Nephron (organoid): Measurements from ENCODE around the gene ARRB1.

Experiments used
- H3K27ac Mint-ChIP-seq, 3 experiments: 2 replicates each; pipeline ENCODE4 v1.8.0; 2020; ENCODE audit warnings: mixed read lengths in 3 of 3, mild to moderate bottlenecking in 2 of 3, moderate library complexity in 1 of 3
- H3K27me3 Mint-ChIP-seq: 2 replicates; pipeline ENCODE4 v1.8.0; 2021; ENCODE audit warnings: low read depth, mild to moderate bottlenecking, moderate library complexity, mixed read lengths
- H3K36me3 Mint-ChIP-seq: 2 replicates; pipeline ENCODE4 v1.8.0; 2020; ENCODE audit warnings: low read depth, mixed read lengths
- H3K4me1 Mint-ChIP-seq: 2 replicates; pipeline ENCODE4 v1.8.0; 2020; ENCODE audit warnings: mixed read lengths
- H3K4me3 Mint-ChIP-seq, 3 experiments: 2 replicates each; pipeline ENCODE4 v1.8.0; 2020; ENCODE audit warnings: mild to moderate bottlenecking in 3 of 3, mixed read lengths in 3 of 3, moderate library complexity in 2 of 3
- H3K9me3 Mint-ChIP-seq: 2 replicates; pipeline ENCODE4 v1.8.0; 2020; ENCODE audit warnings: mixed read lengths
- CTCF ChIP-seq, 3 experiments: fragments of 200-600 bp; sonication (generic); IDR thresholded peaks; one replicate each; pipeline ENCODE4 v1.5.0; 2021; ENCODE audit warnings: antibody characterized with exemption in 3 of 3; ENCODE audit not compliant: unreplicated experiment in 3 of 3

The ARRB1 gene

GRCh38 chr11:75236062-75236461, 115.4 kb downstream of the ARRB1 start:
- H3K27ac Mint-ChIP-seq: no peak overlapping the region
- H3K27me3 Mint-ChIP-seq: peaks cover 61% of the 10 kb centered on the region
- no peaks in the 10 kb centered on the region for H3K36me3 Mint-ChIP-seq
- H3K4me1 Mint-ChIP-seq: peaks cover 6% of the 10 kb centered on the region
- H3K9me3 Mint-ChIP-seq: no peaks in the 10 kb centered on the region
- TF ChIP-seq CTCF (IDR thresholded peaks at IDR 0.05; ENCODE audit: unreplicated experiment in 3 of 3): no peak
- no peak overlapping the region for H3K4me3 Mint-ChIP-seq

- no peak overlapping the region for H3K27ac Mint-ChIP-seq
- H3K36me3 Mint-ChIP-seq: no peaks in the 10 kb centered on the region
Observed at GRCh38 chr11:75233754-75234172, 117.7 kb downstream of the ARRB1 start.

GRCh38 chr11:75230621-75231020, 120.8 kb downstream of the ARRB1 start:
- H3K4me1 Mint-ChIP-seq: peaks cover under 1% of the 10 kb centered on the region
- no peaks in the 10 kb centered on the region for H3K9me3 Mint-ChIP-seq
- no peaks in the 10 kb centered on the region for H3K36me3 Mint-ChIP-seq
- peaks cover 23% of the 10 kb centered on the region for H3K27me3 Mint-ChIP-seq
- TF ChIP-seq CTCF (IDR thresholded peaks at IDR 0.05; ENCODE audit: unreplicated experiment in 3 of 3): no peak
- no peak overlapping the region for H3K27ac Mint-ChIP-seq
- no peak overlapping the region for H3K4me3 Mint-ChIP-seq

More at GRCh38 chr11:75233754-75234172, 117.7 kb downstream of the ARRB1 start:
- H3K4me3 Mint-ChIP-seq: no peak overlapping the region
- no peaks in the 10 kb centered on the region for H3K9me3 Mint-ChIP-seq
- no peak for TF ChIP-seq CTCF (IDR thresholded peaks at IDR 0.05; ENCODE audit: unreplicated experiment in 3 of 3)
- H3K27me3 Mint-ChIP-seq: peaks cover 50% of the 10 kb centered on the region
- peaks cover 6% of the 10 kb centered on the region for H3K4me1 Mint-ChIP-seq

- no peaks in the 10 kb centered on the region for H3K4me1 Mint-ChIP-seq
Observed at GRCh38 chr11:75229466-75229865, 122.0 kb downstream of the ARRB1 start.

GRCh38 chr11:75225794-75226193, 125.7 kb downstream of the ARRB1 start:
- TF ChIP-seq CTCF (IDR thresholded peaks at IDR 0.05; ENCODE audit: unreplicated experiment in 3 of 3): no peak
- H3K4me1 Mint-ChIP-seq: no peaks in the 10 kb centered on the region

More at GRCh38 chr11:75229466-75229865, 122.0 kb downstream of the ARRB1 start:
- no peak overlapping the region for H3K4me3 Mint-ChIP-seq
- peaks cover 24% of the 10 kb centered on the region for H3K27me3 Mint-ChIP-seq
- H3K9me3 Mint-ChIP-seq: no peaks in the 10 kb centered on the region
- no peak overlapping the region for H3K27ac Mint-ChIP-seq
- no peaks in the 10 kb centered on the region for H3K36me3 Mint-ChIP-seq
- TF ChIP-seq CTCF (IDR thresholded peaks at IDR 0.05; ENCODE audit: unreplicated experiment in 3 of 3): no peak

GRCh38 chr11:75223954-75224643, 127.4 kb downstream of the ARRB1 start:
- Mint-ChIP-seq H3K4me1 (no peaks in the 10 kb centered on the region), H3K9me3 (no peaks in the 10 kb centered on the region), H3K27ac (no peak overlapping the region), H3K27me3 (peaks cover 26% of the 10 kb centered on the region), H3K4me3 (no peak overlapping the region), H3K36me3 (no peaks in the 10 kb centered on the region)
- TF ChIP-seq CTCF (IDR thresholded peaks at IDR 0.05; ENCODE audit: unreplicated experiment in 3 of 3): no peak

More at GRCh38 chr11:75225794-75226193, 125.7 kb downstream of the ARRB1 start:
- H3K27me3 Mint-ChIP-seq: peaks cover 16% of the 10 kb centered on the region
- no peaks in the 10 kb centered on the region for H3K36me3 Mint-ChIP-seq
- no peak overlapping the region for H3K4me3 Mint-ChIP-seq
- no peaks in the 10 kb centered on the region for H3K9me3 Mint-ChIP-seq
- H3K27ac Mint-ChIP-seq: no peak overlapping the region
